HEK293T (cell line): ENCODE measurements around the gene SMAD6.

Experiments
- CTCF ChIA-PET: fragments of 350-600 bp; formaldehyde crosslinking; extraction: SDS; loops from one replicate; lab custom pipeline; 2021; ENCODE audit warnings: antibody characterized with exemption, inconsistent platforms; lab: Yijun Ruan, JAX
- POLR2A ChIA-PET: fragments of 350-600 bp; formaldehyde crosslinking; extraction: SDS; loops from one replicate; lab custom pipeline; 2020; ENCODE audit warnings: antibody characterized with exemption, inconsistent platforms; lab: Yijun Ruan, JAX
- DNase-seq: peaks from one replicate; pipeline ENCODE4 v3.0.0; 2012; ENCODE audit warnings: mixed read lengths; ENCODE audit errors: extremely low spot score
- ARNT ChIP-seq: fragments of 450-650 bp; IDR thresholded peaks from 2 replicates; pipeline ENCODE4 v1.6.1; 2017; ENCODE audit warnings: mild to moderate bottlenecking
- BHLHE40 ChIP-seq: fragments of 450-650 bp; IDR thresholded peaks from 2 replicates; pipeline ENCODE4 v1.6.1; 2016; ENCODE audit warnings: mild to moderate bottlenecking, moderate library complexity, borderline replicate concordance
- CTBP1 ChIP-seq: fragments of 450-650 bp; IDR thresholded peaks from 2 replicates; pipeline ENCODE4 v1.6.1; 2016; ENCODE audit warnings: borderline replicate concordance
- ELF4 ChIP-seq: fragments of 450-650 bp; IDR thresholded peaks from 2 replicates; pipeline ENCODE4 v1.6.1; 2017; ENCODE audit warnings: antibody characterized with exemption
- FOXA1 ChIP-seq: fragments of 450-650 bp; IDR thresholded peaks from 2 replicates; pipeline ENCODE4 v1.6.1; 2016; ENCODE audit warnings: mild to moderate bottlenecking
- FOXK2 ChIP-seq: fragments of 450-650 bp; IDR thresholded peaks from 2 replicates; pipeline ENCODE4 v1.6.1; 2016; ENCODE audit warnings: mild to moderate bottlenecking
- FOXM1 ChIP-seq: fragments of 450-650 bp; IDR thresholded peaks from 2 replicates; pipeline ENCODE4 v1.6.1; 2017; ENCODE audit warnings: mild to moderate bottlenecking, borderline replicate concordance
- HDGF ChIP-seq: fragments of 450-650 bp; IDR thresholded peaks from 2 replicates; pipeline ENCODE4 v1.6.1; 2017; ENCODE audit warnings: antibody characterized with exemption, borderline replicate concordance
- L3MBTL2 ChIP-seq: fragments of 450-650 bp; conservative IDR thresholded peaks from 2 replicates; pipeline ENCODE4 v1.6.1; 2016; ENCODE audit warnings: mild to moderate bottlenecking
- LEF1 ChIP-seq: fragments of 450-650 bp; IDR thresholded peaks from 2 replicates; pipeline ENCODE4 v1.6.1; 2017; ENCODE audit warnings: mild to moderate bottlenecking, borderline replicate concordance
- NFRKB ChIP-seq: fragments of 450-650 bp; IDR thresholded peaks from 2 replicates; pipeline ENCODE4 v1.6.1; 2016; ENCODE audit warnings: mild to moderate bottlenecking, moderate library complexity
- SP1 ChIP-seq: fragments of 450-650 bp; IDR thresholded peaks from 2 replicates; pipeline ENCODE4 v1.6.1; 2017
- SUZ12 ChIP-seq: fragments of 450-650 bp; IDR thresholded peaks from 2 replicates; pipeline ENCODE4 v1.6.1; 2016; ENCODE audit warnings: mild to moderate bottlenecking
- TARDBP ChIP-seq: fragments of 450-650 bp; IDR thresholded peaks from 2 replicates; pipeline ENCODE4 v1.6.1; 2016
- TF ChIP-seq, protein P1 (sequence below): fragments of 450-650 bp; IDR thresholded peaks from 2 replicates; pipeline ENCODE4 v1.6.1; 2016

The SMAD6 gene

DNA sequence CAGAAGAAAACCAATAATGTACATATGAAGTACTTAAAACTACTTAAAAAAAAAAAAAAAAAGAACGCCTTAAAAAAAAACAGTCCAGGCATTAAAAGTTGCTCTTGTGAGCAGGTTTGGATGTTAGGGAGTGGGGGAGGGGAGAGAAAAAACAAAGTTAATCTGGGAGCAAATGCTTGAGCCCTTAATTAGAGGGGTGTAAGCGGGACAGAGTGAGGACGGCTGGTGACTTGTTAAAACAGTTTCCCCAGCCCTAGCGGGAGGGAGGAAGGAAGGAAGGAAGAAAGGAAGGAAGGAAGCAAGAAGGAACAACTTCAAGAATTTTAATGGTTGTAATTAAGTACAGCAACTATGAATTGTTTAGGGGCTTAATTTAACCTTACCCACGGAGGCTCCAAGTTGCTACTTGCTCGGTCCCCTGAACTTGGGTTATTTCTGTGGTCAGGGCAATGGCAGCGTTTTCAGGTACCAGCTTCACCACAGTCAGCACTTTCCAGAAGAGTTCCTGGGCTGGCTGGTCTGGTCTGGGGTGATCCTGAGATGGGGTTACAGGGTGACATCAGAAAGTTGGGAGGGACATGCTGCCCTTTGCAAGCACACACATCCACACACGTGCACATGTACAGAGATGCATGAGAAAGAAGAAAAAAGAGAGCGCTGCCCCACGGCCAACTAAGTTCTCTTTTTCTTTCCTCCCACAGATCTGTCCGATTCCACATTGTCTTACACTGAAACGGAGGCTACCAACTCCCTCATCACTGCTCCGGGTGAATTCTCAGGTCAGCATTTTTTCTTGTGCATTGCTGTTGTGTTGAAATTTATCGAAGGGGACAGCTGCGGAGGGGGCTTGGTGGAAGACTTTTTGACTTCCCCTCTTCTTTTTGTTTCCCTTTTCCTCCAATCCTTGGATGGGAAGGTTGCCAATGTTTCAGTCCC is 14.0 kb downstream of the SMAD6 start:
- ChIA-PET POLR2A (no interaction called here), CTCF (no interaction called here)
- TF ChIP-seq ELF4: no peak
- no peak for DNase-seq

DNA sequence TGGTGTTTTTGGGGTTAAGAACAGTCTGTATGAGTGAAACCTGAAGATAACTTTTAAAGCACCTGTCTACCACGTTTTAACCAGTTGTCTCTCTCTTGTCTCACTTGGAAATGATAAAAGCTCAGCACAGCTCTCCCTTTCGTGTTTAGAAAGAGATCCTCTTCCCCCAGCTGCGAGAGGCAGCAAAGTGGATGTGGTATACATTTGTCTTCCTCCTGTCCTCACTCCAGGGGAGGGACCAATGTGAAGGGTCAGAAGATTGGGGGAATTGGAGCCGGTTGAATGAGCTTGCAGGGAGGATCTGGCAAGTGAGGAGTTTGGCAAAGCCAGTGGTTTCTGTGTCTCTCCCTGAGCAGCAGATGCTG is 14.6 kb downstream of the SMAD6 start:
- no peak for DNase-seq
- TF ChIP-seq TARDBP: no peak
- TF ChIP-seq HDGF: no peak
- TF ChIP-seq L3MBTL2: no peak
- TF ChIP-seq SUZ12: no peak
- TF ChIP-seq NFRKB: no peak
- no peak for TF ChIP-seq ARNT
- TF ChIP-seq FOXA1: no peak
- no peak for TF ChIP-seq SP1
- no peak for TF ChIP-seq ELF4
- TF ChIP-seq, protein P1, sequence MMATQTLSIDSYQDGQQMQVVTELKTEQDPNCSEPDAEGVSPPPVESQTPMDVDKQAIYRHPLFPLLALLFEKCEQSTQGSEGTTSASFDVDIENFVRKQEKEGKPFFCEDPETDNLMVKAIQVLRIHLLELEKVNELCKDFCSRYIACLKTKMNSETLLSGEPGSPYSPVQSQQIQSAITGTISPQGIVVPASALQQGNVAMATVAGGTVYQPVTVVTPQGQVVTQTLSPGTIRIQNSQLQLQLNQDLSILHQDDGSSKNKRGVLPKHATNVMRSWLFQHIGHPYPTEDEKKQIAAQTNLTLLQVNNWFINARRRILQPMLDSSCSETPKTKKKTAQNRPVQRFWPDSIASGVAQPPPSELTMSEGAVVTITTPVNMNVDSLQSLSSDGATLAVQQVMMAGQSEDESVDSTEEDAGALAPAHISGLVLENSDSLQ: no peak
- no peak for TF ChIP-seq LEF1
- ChIA-PET CTCF (no interaction called here), POLR2A (no interaction called here)

DNA sequence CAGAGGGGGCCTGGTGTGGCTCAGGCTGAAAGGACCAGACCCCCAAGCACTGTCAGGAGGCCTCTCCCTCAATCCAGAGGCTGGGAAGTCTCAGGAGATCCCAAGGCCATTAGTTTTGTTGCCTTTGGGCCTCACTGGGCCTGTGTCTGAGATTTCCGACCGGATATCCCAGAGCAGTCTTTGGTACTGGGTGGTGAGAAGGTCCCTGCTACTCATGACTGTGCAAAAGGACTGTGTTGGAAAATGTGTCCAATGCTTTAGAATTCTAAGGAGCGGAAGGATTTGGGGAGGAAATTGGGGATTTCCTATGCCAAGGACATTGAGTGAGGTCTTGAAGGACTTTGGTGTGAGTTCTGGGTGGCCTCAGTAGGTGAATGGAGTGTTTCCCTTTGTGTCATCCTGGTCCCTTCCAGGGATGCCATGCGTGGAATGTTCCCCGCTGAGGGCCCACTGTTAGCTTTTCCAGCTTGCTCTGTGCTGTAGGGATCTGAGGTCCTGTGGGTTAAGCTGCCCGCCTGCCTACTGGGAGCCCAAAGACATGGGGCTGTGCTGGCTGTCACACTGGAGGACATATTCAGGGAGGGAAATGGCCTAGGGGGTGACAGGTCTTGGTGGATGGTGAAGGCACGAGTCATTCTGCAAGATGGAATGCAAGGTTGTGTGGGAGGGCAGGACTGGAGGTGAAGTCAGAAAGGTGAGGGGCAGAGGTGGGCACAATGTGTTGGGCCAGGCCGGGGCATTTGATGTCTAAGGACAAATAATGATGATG is 16.4 kb downstream of the SMAD6 start:
- DNase-seq: no peak
- ChIA-PET POLR2A (no interaction called here), CTCF (no interaction called here)
- TF ChIP-seq FOXK2: no peak
- TF ChIP-seq ARNT: no peak
- TF ChIP-seq HDGF: no peak
- no peak for TF ChIP-seq LEF1
- TF ChIP-seq TARDBP: no peak
- TF ChIP-seq CTBP1: no peak
- TF ChIP-seq L3MBTL2: no peak
- TF ChIP-seq SUZ12: no peak
- TF ChIP-seq BHLHE40: no peak
- no peak for TF ChIP-seq FOXA1
- TF ChIP-seq, protein P1: no peak
- no peak for TF ChIP-seq SP1
- no peak for TF ChIP-seq ELF4
- TF ChIP-seq NFRKB: no peak

DNA sequence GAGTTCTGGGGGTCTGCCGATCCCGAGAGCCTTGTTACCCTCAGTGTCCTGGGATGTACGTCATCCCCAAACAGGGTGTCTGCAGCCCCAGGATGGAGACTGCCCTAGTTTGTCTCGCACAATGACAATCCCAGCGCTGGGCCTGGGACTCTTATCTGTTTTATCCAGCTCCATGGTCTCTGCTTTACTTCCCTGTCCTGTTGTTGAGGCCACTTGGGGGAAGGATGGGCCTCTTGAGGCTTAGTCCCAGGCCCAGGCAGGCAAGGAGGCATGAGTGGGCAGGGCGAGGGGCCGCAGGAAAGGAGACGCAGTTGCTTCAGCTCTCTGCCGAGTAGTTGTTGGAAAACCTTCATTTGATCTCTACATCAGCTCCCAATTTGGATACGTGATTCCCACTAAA is 17.4 kb downstream of the SMAD6 start:
- no peak for TF ChIP-seq FOXM1
- DNase-seq: no peak
- ChIA-PET POLR2A (no interaction called here), CTCF (interaction anchor here (1.1 to 2.0 kb wide), 3 partner anchors 11 to 14 kb away, joined by 3 to 5 read pairs (median 4); no protein-coding TSS in a partner anchor)

DNA sequence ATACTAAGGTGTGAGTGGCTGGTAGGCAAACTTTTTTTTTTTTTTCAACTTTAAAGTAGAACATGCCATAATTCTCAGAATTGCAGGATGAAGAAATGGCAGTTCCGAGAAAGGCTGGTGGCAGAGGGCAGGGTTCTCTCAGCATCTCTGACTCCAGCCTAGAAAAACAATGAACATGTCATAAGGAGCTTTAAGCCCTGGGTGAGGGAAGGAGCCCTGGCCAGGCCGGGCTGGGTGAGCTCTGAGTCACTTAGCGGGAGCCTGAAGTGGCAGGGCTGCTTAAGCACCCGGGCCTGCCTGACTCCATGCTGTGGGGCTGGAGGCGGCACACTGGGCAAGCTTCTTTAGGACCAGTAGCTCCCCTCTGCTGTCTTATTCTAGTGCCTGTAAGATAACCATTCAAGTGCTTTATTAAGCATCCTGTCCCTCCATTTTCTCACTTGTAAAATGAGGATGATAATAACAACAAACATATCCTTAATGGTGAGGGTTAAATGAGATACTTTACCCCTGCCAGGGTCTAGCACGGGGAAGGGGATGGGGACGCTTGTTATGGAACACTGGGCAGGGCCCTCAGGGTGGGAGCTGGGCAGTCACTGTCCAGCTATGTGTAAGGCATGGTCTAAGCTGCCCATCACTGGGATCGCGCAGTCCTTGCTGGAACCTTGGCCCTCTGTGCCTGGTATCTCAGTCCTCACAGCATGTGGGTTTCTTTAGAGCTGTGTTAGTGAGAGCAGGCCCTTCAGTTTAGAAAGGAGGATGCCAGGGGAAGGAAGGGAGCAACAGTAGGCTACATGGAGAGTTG is 18.4 kb downstream of the SMAD6 start:
- DNase-seq: no peak
- CTCF ChIA-PET: interaction anchor here (0.6 to 2.0 kb wide), 5 partner anchors 10 to 713 kb away, joined by 3 to 5 read pairs (median 4); no protein-coding TSS in a partner anchor
- POLR2A ChIA-PET: no interaction called here
- TF ChIP-seq FOXK2 (no peak), TARDBP (no peak), CTBP1 (no peak)
- TF ChIP-seq, protein P1: no peak

DNA sequence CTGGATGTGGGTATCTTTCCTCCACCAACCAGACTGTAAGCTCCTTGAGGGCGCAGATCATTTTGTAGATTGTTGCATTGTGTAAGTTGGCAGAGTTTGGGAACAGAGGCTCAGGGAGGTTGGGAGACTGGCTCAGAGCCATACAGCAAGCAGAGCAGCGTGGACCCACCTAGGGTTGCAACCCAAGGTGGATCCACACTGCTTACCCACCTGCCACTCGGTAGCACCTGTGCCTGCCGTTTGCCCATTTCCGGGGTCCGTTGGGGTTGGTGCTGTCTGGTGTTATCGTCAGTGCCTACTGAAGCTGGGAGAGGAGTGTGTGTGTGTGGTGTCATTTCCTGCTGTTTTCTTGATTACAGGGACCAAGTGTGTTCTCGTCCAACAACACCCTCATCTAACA is 19.0 kb downstream of the SMAD6 start:
- no peak for DNase-seq
- CTCF ChIA-PET: interaction anchor here (0.6 to 2.0 kb wide), 3 partner anchors 9 to 714 kb away, joined by 3 to 5 read pairs (median 4); no protein-coding TSS in a partner anchor
- TF ChIP-seq BHLHE40 (no peak), TARDBP (no peak)
- POLR2A ChIA-PET: interaction anchor here (1.4 to 1.5 kb wide), 2 partner anchors 10 to 15 kb away, joined by 3 to 4 read pairs; no protein-coding TSS in a partner anchor
